Measurements from ENCODE around the gene DMXL2. TPM values are rescaled to one million over a fixed set of nuclear protein-coding genes. Genes with fewer than 3 reads are reported as not detected.
A peak's percentile ranks its signal among the peaks of the same experiment; 100 is the strongest.
"Not testable (repeated sequence)": the region's sequence is repeated elsewhere in the genome, so short reads cannot be mapped to it uniquely, and the experiment has no call there.

DMXL2 gene
- total RNA-seq, 1 donor from 2014 or later: 55.2 TPM

DNA sequence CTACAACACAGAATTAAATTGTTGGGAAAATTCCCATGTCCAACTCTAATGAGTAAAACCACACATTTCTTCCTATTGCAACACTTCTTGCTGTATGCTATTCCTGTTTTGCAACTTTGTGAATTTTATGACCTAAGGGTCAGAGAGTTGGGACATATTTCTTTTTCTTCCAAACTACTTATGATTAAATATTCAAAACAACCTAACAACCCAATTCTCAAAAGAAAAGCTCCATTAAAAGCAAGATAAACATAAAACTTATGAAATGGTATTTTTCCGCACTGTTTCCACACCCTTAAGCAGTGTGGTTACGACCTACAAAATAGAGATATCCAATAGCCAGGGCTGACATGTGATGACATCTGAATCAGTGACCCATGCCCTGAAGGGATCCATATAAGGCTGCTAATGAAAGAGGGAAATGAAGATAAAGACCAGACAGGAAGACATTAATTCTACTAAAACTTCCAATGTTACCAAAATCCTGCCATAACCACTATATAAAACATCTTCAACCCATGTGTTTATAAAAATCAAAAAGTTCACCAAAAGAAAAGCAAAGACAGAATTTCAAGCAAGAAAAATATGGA, 45.6 kb downstream of the DMXL2 start:
- Histone ChIP-seq H3K36me3 (no peaks in the 10 kb centered on the region), H3K4me3 (no peak overlapping the region), H3K27ac (peak overlapping the region; percentile 52), H3K4me1 (peaks cover 16% of the 10 kb centered on the region), H3K27me3 (no peaks in the 10 kb centered on the region), H3K9me3 (no peaks in the 10 kb centered on the region)
- intact Hi-C loops (cut with DNase I): no loop called here
- peak; percentile 86 for ATAC-seq
- no peak for DNase-seq
- TF ChIP-seq CTCF (IDR thresholded peaks at IDR 0.05): no peak

DNA sequence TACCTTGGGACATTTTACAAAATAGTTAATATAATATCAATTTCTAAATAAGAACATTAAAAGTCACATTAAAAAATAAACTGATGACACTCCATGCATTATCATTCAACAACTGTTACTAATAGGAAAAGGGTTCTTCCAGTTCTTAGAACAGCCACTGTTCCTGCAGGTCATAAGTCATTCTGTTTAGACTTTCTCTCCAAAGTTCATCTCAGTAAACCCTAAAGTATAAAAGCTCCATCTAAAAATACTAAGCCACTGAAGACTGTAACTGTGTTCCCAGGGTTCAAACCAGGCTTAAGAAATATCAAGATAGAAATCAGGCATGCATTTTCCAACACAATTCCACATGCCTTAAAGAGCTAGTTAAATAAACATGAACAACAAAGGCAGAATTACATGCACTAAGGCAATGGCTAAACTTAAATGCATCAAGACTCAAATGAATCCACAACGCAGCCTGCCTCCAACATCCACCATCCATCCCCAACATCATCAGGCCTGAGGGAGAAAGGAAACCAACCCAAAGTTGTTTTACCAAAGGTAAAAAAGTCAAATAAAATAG, 46.2 kb downstream of the DMXL2 start:
- no peaks in the 10 kb centered on the region for H3K9me3 ChIP-seq
- H3K36me3 ChIP-seq: no peaks in the 10 kb centered on the region
- intact Hi-C loops (cut with DNase I): no loop called here
- H3K4me1 ChIP-seq: peaks cover 16% of the 10 kb centered on the region
- no peaks in the 10 kb centered on the region for H3K27me3 ChIP-seq
- peak overlapping the region; percentile 52 for H3K27ac ChIP-seq
- no peak for DNase-seq
- no peak overlapping the region for H3K4me3 ChIP-seq
- ATAC-seq: no peak
- TF ChIP-seq CTCF (IDR thresholded peaks at IDR 0.05): no peak

DNA sequence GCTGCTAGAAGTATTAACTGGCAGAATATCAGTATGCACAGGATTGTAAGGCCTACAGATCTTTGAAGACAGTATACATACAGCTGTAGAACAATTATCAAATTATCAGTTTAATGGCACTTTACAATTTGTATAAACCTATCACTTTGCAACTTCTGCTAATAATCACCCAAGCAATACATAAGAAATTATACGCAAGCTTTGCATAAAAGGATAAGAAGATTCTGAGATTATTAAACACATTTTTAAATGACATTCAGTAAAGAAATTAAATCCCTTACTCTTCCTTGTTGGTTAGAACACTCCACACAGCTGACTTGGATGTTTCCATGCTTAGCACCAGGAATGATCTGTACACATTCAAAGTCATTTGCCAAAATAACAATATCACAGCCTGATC, 46.8 kb downstream of the DMXL2 start:
- TF ChIP-seq CTCF (IDR thresholded peaks at IDR 0.05): no peak
- DNase-seq: no peak
- Histone ChIP-seq H3K36me3 (no peaks in the 10 kb centered on the region), H3K4me3 (no peak overlapping the region), H3K9me3 (no peaks in the 10 kb centered on the region), H3K27ac (no peak overlapping the region), H3K4me1 (peaks cover 16% of the 10 kb centered on the region), H3K27me3 (no peaks in the 10 kb centered on the region)
- intact Hi-C loops (cut with DNase I): no loop called here
- no peak for ATAC-seq

GRCh38 chr15:51573352-51573751, 49.2 kb downstream of the DMXL2 start:
- ATAC-seq; intact Hi-C loops (cut with DNase I): not testable (repeated sequence)

DNA sequence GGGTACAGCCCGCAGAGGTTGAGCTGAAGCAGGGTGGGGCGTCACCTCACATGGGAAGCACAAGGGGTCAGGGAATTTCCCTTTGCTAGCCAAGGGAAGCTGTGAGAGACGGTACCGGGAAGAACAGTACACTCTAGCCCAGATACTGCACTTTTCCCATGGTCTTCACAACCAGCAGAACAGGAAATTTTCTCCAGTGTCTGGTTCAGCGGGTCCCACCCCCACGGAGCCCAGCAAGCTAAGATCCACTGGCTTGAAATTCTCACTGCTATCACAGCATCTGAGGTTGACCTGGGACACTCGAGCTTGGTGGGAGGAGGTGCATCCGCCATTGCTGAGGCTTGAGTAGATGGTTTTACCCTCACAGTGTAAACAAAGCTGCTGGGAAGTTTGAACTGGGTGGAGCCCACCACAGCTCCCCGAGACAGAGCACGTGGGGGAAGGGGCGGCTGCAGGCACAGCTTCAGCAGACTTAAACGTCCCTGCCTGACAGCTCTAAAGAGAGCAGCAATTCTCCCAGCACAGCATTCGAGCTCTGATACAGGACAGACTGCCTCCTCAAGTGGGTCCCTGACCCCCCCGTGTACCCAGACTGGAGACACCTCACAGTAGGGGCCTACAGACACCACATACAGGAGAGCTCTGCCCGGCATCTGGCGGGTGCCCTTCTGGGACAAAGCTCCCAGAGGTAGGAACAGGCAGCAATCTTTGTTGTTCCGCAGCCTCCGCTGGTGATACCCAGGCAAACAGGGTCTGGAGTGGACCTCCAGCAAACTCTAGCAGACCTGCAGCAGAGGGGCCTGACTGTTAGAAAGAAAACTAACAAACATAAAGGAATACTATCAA, 53.4 kb downstream of the DMXL2 start:
- H3K4me1 ChIP-seq: peaks cover 10% of the 10 kb centered on the region
- H3K27me3 ChIP-seq; intact Hi-C loops (cut with DNase I); H3K4me3 ChIP-seq; H3K36me3 ChIP-seq; H3K27ac ChIP-seq; H3K9me3 ChIP-seq: not testable (repeated sequence)
- DNase-seq (peak; percentile 52), ATAC-seq (peak; percentile 35)

More at GRCh38 chr15:51573352-51573751, 49.2 kb downstream of the DMXL2 start:
- DNase-seq, H3K36me3 ChIP-seq, H3K27me3 ChIP-seq, H3K27ac ChIP-seq, H3K9me3 ChIP-seq, H3K4me3 ChIP-seq: not testable (repeated sequence)
- H3K4me1 ChIP-seq: peaks cover 26% of the 10 kb centered on the region

DNA sequence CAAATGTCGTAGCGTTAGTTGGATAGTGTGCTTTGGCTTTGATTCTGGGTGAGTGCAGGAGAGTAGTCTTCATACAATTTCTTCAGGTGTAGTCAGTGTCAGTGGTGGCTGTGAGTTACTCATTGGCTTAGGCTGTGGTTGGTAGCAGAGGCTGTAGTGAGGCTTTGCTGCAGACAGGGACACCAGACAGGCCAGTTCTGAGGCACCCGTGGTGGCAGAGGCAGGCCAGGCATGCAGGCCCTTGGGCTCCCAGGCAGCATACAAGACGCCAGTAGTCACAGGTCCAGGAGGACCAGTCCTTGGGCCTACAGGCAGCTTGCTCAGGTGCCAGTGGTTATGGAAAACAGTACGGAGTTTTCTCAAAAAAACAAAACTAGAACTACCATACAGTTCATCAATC, 61.3 kb downstream of the DMXL2 start:
- Histone ChIP-seq H3K4me1 (no peaks in the 10 kb centered on the region), H3K27me3 (no peaks in the 10 kb centered on the region), H3K4me3 (no peak overlapping the region), H3K27ac (no peak overlapping the region), H3K36me3 (no peaks in the 10 kb centered on the region), H3K9me3 (no peaks in the 10 kb centered on the region)
- ATAC-seq (no peak), DNase-seq (no peak)
- intact Hi-C loops (cut with DNase I): no loop called here
- TF ChIP-seq CTCF (IDR thresholded peaks at IDR 0.05): no peak

All from upper lobe of right lung (tissue), 1 donor.